NCI-H82 treated with DMSO at 0.1 percent for 48 hours (cell line): ENCODE measurements around the gene TBXAS1.
A peak's percentile ranks its signal among the peaks of the same experiment; 100 is the strongest.

ENCODE experiments used
- DNase-seq: peaks from one replicate; lab custom pipeline; 2025; ENCODE audit not compliant: unreplicated experiment; lab: John Stamatoyannopoulos, UW

TBXAS1 gene

GRCh38 chr7:139995017-139995915 is 166.2 kb downstream of the TBXAS1 start:
- no peak for DNase-seq

GRCh38 chr7:139998572-139998971 is 169.5 kb downstream of the TBXAS1 start:
- no peak for DNase-seq

- DNase-seq: no peak
Measured at GRCh38 chr7:139999516-139999915, 170.5 kb downstream of the TBXAS1 start.

GRCh38 chr7:140000666-140001268 is 171.7 kb downstream of the TBXAS1 start:
- DNase-seq: no peak

GRCh38 chr7:140003913-140004382 is 174.9 kb downstream of the TBXAS1 start:
- DNase-seq: no peak

- DNase-seq: no peak
Measured at GRCh38 chr7:140004672-140005071, 175.6 kb downstream of the TBXAS1 start.

GRCh38 chr7:140005341-140005740 is 176.3 kb downstream of the TBXAS1 start:
- no peak for DNase-seq

- no peak for DNase-seq
Measured at GRCh38 chr7:140005754-140006503, 176.9 kb downstream of the TBXAS1 start.

- no peak for DNase-seq
Measured at GRCh38 chr7:140006600-140006999, 177.5 kb downstream of the TBXAS1 start.

- DNase-seq: no peak
Measured at GRCh38 chr7:140007051-140007690, 178.1 kb downstream of the TBXAS1 start.

GRCh38 chr7:140008755-140009610 is 179.9 kb downstream of the TBXAS1 start:
- no peak for DNase-seq

GRCh38 chr7:140009735-140010134 is 180.7 kb downstream of the TBXAS1 start:
- no peak for DNase-seq

- peak; percentile 87 for DNase-seq
Measured at GRCh38 chr7:140010194-140010895, 181.3 kb downstream of the TBXAS1 start.

- DNase-seq: no peak
Measured at GRCh38 chr7:140013676-140014075, 184.6 kb downstream of the TBXAS1 start.

- no peak for DNase-seq
Measured at GRCh38 chr7:140014123-140014522, 185.1 kb downstream of the TBXAS1 start.

- DNase-seq: no peak
Measured at GRCh38 chr7:140015471-140015970, 186.5 kb downstream of the TBXAS1 start.

GRCh38 chr7:140016540-140016939 is 187.5 kb downstream of the TBXAS1 start:
- DNase-seq: no peak

- no peak for DNase-seq
Measured at GRCh38 chr7:140017034-140017433, 188.0 kb downstream of the TBXAS1 start.

- no peak for DNase-seq
Measured at GRCh38 chr7:140017543-140017942, 188.5 kb downstream of the TBXAS1 start.
